T47D (cell line): ENCODE data around the gene SPRN.
"Not testable (repeated sequence)": the region's sequence is repeated elsewhere in the genome, so short reads cannot be mapped to it uniquely, and the experiment has no call there.

Experiments
- DNase-seq, 2 experiments: peaks; one replicate each; pipeline versions ENCODE4 v3.0.0 to v3.0.0-alpha.2; 2011 to 2012; ENCODE audit warnings: low read depth in 1 of 2, low spot score in 1 of 2
- JUND ChIP-seq: IDR thresholded peaks from 2 replicates; pipeline ENCODE4 v1.6.1; 2012; ENCODE audit warnings: low read depth
- in situ Hi-C: cut with HindIII; loops from 2 replicates; pipeline ENCODE4 v1.10.0; 2016; ENCODE audit warnings: low sequenced_read_pairs, low pct_unique_long_range_greater_than_20kb

The SPRN gene

DNA sequence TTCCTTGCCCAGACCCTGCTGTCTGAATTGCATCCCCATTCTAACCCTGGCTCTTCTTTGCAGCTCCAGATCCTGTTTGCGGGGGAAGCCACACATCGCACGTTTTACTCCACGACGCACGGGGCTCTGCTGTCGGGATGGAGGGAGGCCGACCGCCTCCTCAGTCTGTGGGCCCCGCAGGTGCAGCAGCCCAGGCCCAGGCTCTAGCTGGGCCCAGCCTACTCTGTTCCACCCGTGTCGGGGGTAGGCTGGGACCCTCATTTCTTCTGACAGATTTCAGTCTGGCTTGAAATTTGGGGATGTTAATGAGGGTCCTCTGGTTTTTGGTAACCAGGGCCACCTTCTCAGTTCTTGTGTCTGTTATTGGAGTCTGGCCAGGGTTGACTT, 33.2 kb downstream of the SPRN start:
- in situ Hi-C loops = no loop called here
- no peak for TF ChIP-seq JUND
- DNase-seq = no peak

DNA sequence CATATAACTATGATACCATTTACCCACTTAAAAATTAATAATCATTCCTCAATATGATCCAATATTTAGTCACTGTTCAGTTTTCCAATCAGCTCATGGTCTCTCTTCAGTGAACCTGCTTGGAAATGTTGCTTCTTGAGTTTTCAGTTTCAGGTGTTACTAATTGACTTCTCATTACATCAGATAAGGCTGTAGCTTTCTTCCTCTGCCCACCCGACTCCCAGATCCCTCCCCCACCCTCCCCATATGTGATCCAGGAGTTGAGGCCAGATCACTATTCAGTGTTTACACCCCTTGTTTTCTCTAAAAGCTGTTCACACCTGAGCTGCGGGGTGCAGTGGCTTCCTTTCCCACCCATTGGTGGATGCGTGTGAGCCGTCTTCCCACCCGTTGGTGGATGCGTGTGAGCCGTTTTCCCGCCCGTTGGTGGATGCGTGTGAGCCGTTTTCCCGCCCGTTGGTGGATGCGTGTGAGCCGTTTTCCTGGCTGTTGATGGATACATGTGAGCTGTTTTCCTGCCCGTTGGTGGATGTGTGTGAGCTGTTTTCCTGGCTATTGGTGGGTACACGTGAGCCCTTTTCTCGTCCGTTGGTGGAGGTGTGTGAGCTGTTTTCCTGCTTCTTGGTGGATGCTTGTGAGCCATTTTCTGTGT, 33.7 kb downstream of the SPRN start:
- TF ChIP-seq JUND = no peak
- no peak for DNase-seq
- in situ Hi-C loops = no loop called here

DNA sequence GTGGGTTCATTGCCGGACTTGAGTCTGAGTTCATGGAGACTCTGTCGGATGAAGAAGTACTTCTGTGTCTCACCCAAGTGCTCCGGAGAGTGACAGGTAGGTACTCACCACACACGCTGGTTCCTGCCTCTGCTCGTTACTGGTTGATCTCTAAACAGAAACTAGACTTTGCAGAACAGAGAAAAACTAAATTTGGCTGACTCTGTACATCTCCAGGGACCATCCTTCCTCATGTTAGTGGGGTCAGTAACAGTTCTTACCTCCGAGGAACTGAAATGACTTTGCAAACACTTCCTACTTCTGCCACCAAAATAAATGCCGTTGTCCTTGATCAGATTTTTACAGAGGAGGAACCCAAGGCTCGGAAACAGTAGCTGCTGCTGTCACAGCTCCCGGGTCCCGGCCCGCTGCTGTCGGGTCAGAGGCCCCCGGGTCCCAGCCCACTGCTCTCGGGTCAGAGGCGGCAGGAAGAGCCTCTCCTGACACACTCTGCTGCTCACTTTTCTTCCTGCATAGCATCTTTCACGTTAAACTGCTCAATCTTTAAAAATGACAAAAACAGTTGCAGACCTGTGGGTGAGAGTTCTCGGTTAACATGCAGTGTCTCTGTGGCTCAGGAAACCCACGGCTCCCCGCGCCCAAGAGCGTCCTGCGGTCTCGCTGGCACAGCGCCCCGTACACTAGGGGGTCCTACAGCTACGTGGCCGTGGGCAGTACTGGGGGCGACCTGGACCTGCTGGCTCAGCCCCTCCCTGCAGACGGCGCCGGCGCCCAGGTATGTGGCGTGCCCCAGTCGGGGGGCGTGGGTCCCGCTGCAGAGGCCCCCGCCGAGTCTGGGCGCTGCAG, 35.2 kb downstream of the SPRN start:
- in situ Hi-C loops = no loop called here
- TF ChIP-seq JUND = no peak
- DNase-seq = no peak

DNA sequence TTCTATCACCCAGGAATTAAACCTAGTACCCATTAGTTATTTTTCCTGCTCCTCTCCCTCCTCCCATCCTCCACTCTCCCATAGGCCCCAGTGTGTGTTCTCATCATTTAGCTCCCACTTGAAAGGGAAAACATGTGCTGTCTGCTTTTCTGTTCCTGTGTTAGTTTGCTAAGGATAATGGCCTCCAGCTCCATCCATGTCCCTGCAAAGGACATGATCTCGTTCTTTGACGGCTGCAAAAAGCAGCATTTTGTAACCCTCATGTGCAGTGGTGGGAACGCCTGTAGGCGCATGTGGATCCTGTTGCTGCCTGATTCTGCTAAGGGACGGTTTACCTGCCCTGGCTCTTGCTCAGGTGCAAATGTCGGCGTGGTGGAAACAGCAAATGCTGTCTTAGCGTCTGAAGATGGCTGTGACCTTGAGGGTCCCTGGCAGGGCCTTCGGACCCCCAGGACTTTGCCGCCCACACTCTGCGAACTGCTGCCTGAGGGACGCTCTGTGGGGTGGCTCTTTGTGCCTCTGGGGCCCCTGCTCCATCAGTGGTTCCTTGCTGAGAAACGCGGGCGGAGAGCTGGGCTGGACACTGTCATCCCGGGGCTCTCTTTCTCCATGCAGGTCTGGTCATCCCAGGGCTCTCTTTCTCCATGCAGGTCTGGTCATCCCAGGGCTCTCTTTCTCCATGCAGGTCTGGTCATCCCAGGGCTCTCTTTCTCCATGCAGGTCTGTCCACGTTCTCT, 36.0 kb downstream of the SPRN start:
- no peak for DNase-seq
- TF ChIP-seq JUND = no peak
- in situ Hi-C loops = no loop called here

DNA sequence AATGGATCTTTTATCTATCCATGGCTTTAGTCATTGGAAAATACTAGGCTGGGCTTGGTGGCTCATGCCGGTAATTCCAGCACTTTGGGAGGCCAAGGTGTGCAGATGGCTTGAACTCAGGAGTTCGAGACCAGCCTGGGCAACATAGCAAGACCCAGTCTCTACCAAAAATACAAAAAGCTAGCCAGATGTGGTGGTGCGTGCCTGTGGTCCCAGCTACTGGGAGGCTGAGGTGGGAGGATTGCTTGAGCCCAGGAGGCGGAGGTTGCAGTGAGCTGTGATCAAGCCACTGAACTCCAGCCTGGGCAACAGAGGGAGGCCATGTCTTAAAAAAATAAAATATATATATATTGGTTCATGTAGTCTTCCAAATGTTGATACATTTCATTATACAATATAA, 37.5 kb downstream of the SPRN start:
- DNase-seq, in situ Hi-C loops: not testable (repeated sequence)

DNA sequence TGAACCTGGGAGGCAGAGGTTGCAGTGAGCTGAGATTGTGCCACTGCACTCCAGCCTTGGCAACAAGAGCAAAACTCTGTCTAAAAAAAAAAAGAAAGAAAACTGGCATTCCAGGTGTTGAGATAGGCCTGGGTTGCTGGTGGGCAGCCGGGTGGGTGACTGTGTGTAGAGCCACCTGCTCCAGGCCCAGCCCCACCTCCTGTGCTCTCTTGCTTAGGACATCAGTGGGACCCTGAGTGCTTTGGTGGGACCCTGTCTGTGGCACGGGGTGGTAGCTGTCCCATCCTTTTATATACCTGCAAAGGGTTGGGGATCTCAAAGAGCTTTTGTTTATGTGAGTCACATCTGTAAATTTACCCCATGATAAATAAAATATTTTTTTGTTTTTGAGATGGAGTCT, 39.2 kb downstream of the SPRN start:
- no peak for DNase-seq
- in situ Hi-C loops = no loop called here
- no peak for TF ChIP-seq JUND

DNA sequence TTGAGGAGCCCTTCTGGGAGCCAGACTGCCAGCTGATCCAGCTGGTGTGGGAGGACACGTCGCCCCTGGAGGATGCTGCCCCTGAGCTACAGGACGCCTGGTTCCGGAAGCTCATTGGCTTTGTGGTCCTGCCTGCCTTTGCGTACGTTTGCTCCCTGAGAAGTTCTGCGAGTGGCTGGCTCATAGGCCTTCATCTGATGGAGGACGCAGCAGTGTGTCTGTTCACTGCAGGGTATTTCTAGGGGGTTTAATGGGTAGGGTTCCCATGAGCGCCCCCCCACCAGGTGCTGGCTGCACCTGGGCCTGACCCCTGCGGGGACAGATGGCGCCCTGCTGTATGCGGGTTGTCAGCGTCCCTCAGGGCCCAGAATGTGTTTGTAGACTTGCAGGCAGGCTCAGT, 40.4 kb downstream of the SPRN start:
- DNase-seq = no peak
- TF ChIP-seq JUND = no peak
- in situ Hi-C loops = no loop called here

DNA sequence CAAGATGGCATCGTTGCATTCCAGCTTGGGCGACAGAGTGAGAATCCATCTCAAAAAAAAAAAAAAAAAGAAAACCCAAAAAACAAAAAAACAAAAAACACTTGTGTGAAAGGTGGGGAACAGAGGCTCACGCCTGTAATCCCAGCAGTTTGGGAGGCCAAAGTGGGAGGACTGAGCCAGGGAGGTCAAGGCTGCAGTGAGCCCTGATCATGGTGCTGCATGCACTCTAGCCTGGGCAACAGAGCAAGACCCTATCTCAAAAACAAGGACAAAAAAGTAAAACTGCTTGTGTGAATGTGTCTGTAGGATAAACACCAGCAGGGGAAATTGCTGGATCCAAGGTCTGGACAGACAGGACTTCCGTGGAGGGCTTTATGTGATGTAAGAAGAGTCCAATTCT, 40.9 kb downstream of the SPRN start:
- TF ChIP-seq JUND = no peak
- DNase-seq = no peak
- in situ Hi-C loops = no loop called here

DNA sequence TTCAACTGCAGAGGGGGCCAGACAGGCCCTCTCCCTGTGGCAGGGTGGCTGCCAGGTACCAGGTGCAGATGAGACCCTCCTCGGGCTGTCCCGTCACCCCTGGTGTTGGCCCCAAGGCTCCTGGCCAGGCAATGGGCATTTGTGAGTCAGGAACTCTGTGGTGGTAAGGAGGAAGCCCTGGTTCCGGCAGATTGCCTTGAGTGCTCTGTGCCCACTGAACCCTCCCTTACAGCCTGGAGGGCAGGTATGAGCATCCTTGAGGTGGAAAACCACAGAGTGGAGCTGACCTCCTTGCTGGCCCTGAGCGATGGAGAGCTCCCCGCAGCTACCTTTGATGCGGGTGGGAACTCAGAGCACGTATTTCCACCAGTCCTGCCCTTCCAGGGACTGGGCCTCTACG, 43.4 kb downstream of the SPRN start:
- no peak for TF ChIP-seq JUND
- in situ Hi-C loops = no loop called here
- DNase-seq = no peak

DNA sequence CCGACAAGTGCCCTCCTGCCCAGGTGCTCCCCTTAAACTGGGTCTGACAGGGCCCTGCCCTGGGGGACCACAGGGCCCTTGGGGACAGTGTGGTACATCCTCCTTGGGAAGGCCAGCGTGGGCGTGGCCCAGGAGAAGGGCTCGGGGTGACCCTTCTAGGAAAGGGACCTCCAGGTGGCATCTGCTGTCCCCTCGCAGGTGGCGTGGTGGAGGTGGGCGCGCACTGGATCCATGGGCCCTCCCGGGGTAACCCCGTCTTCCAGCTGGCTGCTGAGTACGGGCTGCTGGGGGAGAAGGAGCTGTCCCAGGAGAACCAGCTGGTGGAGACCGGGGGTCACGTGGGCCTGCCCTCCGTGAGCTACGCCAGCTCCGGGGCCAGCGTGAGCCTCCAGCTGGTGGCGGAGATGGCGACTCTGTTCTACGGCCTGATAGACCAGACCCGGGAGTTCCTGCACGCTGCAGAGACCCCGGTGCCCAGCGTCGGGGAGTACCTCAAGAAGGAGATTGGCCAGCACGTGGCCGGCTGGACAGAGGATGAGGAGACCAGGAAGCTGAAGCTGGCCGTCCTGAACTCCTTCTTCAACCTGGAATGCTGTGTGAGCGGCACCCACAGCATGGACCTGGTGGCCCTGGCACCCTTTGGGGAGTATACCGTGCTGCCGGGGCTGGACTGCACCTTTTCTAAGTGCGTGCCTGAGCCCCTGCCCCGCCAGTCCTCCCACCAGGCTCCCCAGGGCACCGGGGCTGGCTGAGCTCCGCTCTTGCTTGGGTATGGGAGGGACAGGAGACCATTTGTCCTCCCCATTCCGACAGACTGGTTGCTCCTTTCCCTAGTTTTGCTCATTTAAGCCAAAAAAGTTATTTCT, 44.4 kb downstream of the SPRN start:
- no peak for TF ChIP-seq JUND
- DNase-seq = no peak
- in situ Hi-C loops = no loop called here

DNA sequence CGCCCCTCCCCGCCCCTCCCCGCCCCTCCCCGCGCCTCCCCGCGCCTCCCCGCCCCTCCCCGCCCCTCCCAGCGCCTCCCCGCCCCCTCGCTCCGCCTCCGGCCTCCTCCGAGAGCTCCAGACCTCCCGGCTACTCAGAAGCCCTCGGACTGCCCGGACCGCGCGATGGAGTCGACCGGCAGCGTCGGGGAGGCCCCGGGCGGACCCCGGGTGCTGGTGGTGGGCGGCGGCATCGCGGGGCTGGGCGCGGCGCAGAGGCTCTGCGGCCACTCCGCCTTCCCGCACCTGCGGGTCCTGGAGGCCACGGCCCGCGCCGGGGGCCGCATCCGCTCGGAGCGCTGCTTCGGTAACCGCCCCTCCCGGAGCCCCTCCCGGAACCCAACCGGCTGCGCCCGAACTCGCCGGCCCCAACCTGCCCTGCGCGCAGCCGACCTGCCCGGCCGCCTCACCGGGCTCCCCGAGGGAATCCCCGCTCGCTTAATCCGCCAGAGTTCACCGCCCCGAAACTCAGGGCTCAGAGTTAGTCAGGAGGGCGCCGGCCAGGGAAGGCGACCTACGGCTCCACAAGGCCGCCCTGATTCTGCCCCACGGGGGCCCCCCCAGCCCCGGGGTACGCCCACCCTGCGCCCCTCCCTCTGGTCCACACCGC, 45.1 kb downstream of the SPRN start, which contains the start of gene PAOX:
Gene PAOX, plus strand, starts transcription at position 111 of the 649 bp plus-strand sequence. Its CDS starts 55 bp downstream, at position 166.
- in situ Hi-C loops = no loop called here
- no peak for TF ChIP-seq JUND
- DNase-seq = peak; percentile 70 to 85
